ENCODE results near the gene SLC4A3.

The SLC4A3 gene, protein sequence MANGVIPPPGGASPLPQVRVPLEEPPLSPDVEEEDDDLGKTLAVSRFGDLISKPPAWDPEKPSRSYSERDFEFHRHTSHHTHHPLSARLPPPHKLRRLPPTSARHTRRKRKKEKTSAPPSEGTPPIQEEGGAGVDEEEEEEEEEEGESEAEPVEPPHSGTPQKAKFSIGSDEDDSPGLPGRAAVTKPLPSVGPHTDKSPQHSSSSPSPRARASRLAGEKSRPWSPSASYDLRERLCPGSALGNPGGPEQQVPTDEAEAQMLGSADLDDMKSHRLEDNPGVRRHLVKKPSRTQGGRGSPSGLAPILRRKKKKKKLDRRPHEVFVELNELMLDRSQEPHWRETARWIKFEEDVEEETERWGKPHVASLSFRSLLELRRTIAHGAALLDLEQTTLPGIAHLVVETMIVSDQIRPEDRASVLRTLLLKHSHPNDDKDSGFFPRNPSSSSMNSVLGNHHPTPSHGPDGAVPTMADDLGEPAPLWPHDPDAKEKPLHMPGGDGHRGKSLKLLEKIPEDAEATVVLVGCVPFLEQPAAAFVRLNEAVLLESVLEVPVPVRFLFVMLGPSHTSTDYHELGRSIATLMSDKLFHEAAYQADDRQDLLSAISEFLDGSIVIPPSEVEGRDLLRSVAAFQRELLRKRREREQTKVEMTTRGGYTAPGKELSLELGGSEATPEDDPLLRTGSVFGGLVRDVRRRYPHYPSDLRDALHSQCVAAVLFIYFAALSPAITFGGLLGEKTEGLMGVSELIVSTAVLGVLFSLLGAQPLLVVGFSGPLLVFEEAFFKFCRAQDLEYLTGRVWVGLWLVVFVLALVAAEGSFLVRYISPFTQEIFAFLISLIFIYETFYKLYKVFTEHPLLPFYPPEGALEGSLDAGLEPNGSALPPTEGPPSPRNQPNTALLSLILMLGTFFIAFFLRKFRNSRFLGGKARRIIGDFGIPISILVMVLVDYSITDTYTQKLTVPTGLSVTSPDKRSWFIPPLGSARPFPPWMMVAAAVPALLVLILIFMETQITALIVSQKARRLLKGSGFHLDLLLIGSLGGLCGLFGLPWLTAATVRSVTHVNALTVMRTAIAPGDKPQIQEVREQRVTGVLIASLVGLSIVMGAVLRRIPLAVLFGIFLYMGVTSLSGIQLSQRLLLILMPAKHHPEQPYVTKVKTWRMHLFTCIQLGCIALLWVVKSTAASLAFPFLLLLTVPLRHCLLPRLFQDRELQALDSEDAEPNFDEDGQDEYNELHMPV

DNA sequence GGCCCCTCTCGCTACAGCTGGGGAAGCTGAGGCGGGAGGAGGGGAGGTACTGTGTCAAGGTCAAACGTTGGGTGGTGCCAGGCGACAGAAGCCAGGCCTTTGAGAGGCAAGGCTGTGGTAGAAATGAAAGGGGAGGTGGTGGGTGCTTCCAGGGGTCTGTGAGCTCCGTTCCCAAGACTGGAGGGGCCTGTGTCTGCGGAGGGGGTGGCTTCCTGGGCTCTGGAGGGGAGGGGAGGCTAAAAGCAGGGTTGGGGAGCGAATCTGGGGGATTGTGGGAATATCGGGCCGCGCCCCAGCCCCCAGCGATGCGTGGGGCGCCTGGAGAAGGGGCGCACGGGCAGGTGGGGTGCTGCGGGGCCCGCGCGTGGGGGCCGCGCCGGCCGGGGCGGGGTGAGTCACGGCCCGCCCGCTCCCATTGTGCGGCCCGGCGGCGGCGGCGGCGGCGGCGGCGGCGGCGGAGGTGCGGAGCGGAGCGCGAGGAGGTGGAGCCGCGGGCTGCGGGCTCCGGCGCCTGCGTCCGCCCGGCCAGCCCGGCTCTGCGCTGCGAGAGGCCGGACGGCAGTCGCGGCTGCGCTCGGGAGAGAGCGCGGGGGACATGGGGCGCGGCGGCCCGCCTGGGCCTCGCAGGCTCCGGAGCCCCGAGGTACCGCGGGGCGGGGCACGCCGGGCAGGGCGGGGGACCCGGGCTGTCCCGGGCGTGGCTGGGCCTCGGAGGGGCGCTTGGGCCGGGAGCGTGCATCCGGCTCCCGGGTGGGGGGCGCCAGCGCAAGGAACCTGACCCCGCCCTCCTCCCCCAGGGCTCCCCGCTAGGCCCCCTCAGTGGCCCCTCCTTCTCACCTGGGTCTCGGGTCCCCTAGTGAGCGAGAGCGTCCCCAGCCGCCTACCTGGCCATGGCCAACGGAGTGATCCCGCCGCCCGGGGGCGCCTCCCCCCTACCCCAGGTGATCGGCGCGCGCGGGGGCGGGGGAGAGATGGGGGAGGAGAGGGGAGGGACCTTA, at the start of gene SLC4A3:
SLC4A3 (plus strand) TSS at position 528 of the 998 bp plus-strand sequence; CDS start at position 891, 363 bp downstream.
- peak; percentile 51 for DNase-seq

- DNase-seq = no peak
These were observed 48.4 kb upstream of the SLC4A3 start for GRCh38 chr2:219578811-219579613.

- DNase-seq = no peak
These were observed 46.1 kb upstream of the SLC4A3 start for GRCh38 chr2:219581346-219581745.

GRCh38 chr2:219591091-219591490, 36.3 kb upstream of the SLC4A3 start:
- no peak for DNase-seq

DNA sequence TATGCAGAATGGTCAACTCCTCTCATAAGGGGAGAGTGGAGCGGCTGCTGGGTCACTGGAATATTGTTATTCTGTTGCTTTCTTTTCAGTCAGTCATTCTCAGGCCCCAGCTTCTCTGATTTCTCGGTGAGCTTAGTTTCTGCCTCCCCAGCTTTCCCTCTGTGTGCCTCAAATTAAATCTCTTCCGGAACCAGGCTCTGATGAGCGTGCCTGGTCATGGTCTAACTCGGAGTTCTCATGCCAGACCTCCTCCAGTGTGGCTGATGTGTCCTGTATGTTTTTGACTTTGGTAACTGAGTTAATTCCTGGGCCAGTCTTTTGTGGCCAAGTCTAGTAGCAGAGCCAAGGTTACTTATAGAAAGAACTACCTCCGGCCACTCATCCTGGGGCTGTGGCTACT, 34.7 kb upstream of the SLC4A3 start:
- DNase-seq = no peak

- DNase-seq = no peak
These were observed 34.3 kb upstream of the SLC4A3 start for GRCh38 chr2:219593154-219593553.

GRCh38 chr2:219595256-219595655, 32.2 kb upstream of the SLC4A3 start:
- no peak for DNase-seq

DNA sequence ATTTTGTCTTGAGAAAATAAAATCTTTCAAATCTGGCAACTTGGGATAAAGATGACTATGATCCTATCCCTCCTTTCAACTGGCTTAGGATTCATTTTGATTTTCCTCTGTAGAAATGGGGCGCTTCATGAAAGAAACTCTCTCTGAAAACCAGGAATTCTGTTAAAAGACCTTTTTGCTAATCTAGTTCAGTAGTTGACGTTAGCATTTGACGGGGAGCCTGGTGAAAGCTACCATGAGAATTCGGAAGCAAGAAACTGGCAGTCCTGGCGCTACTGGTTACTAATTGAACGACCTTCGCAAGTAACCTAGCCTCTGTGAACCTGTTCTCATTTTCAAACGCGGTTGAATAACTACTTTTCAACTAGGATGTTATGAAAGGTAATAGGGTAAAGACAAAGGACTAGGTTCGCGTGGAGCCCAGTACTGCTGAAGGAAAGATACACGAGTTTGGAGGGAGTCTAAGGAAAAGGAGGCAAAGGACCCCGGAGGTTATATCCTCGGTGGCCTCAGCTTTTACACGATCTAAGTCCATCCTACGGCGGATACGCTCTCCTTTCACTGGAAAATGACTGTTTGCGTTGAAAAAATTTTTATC, 30.4 kb upstream of the SLC4A3 start:
- no peak for DNase-seq

DNA sequence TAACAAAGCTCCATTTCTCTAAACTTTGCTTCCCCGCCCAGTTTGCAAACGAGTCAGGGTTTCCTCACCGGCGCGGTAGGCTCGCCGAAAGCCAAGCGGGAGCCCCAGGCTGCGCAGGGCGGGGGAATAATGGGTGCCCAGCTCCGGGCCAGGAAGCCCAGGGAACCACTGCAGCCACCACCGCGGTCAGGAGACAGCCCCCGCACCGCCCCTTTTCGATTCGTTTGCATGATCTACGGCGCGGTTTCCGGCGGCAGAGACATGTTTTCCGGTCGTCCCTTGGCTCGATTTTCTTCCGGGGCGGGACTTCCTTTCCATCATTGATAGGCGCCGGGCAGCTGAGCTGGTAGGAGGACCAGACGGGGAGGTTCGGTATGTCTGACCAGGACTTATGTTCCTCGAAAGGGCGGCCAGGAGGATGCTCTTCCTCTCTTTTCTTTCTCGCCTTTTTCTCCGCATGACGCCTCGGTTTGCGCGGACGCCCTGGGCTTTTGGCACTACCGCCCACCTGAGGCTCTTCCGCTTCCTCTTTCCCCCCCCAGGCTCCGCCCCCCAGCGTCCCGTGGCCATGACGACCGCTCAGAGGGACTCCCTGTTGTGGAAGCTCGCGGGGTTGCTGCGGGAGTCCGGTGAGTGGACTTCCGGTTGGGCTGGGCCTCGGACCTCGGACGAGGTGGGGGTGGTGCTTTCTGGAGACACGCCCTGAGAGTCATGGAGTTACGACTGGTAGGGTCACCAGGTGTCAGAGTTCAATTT, 29.7 kb upstream of the SLC4A3 start, which contains the start of gene STK11IP:
STK11IP (plus strand) TSS at position 306 of the 756 bp plus-strand sequence; CDS start at position 569, 263 bp downstream.
- peak; percentile 94 for DNase-seq

- DNase-seq = no peak
These were observed 28.9 kb upstream of the SLC4A3 start for GRCh38 chr2:219598308-219599078.

DNA sequence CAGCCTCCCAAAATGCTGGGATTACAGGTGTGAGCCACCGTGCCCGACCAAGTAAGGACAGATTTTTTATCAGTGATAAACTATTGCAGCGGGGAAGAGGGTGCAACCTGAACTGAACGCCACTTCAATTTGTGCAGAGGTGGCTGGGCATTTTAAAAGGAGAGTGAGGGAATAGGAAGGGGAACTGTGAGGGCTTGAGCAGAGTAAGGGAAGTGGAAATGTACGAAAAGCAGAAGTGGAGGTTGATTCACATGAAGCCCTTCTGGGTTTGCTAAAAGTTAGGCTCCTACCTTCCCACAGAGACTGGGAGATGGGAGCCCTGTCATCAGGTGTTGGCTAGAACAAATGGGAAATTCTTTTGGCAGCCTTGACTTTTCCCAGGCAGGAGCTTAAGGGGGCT, 23.7 kb upstream of the SLC4A3 start:
- no peak for DNase-seq

GRCh38 chr2:219605607-219605954, 21.8 kb upstream of the SLC4A3 start:
- no peak for DNase-seq

DNA sequence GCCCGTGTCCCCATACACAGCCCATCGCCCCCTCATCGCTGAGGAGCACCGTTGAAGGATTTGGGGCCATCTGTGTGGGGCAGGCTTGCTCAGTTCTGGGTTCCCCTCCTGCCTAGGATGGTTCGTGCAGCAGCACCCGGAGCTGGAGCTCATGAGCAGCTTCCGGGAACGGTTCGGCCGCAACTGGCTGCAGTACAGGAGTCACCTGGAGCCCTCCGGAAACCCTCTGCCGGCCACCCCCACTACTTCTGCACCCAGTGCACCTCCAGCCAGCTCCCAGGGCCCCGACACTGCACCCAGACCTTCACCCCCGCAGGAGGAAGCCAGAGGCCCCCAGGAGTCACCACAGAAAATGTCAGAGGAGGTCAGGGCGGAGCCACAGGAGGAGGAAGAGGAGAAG, 19.5 kb upstream of the SLC4A3 start:
- no peak for DNase-seq

- DNase-seq = no peak
These were observed 18.9 kb upstream of the SLC4A3 start for GRCh38 chr2:219608399-219608964.

DNA sequence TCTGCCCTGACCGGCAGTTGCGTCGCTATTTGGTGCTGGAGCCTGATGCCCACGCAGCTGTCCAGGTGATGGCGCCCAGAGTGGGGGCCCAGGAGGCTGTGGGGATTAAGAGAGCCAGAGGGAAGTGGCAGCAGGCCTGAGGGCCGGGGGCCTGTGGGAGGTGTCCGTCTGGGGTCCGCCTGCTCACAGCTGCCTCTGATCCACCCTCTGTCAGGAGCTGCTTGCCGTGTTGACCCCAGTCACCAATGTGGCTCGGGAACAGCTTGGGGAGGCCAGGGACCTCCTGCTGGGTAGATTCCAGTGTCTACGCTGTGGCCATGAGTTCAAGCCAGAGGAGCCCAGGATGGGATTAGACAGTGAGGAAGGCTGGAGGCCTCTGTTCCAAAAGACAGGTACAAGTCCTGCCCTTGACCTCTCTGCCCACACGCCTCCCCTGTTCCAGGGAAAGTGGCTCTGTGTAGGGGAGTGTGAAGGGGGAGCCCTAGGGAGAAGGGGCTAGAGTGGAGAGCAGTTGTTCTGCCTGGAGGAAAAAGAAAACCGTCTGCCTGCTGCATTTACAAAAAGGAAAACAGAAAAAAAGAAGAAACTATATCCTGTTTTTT, 18.2 kb upstream of the SLC4A3 start:
- no peak for DNase-seq

DNA sequence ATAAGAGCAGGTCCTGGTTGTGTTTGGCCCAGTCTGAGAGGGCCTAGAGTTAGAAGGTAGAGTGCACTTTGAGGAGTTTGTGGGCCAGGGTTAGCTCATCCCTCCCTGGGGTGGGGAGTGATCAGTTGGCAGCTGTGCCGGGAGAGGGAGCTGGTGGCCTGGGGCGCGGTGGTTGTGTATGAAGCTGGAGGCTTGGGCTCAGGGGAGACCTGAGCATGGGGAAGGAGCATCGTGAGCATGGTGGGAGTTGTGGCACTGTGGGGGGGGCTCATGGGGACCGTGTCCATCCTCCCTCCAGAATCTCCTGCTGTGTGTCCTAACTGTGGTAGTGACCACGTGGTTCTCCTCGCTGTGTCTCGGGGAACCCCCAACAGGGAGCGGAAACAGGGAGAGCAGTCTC, 16.1 kb upstream of the SLC4A3 start:
- DNase-seq = no peak

DNA sequence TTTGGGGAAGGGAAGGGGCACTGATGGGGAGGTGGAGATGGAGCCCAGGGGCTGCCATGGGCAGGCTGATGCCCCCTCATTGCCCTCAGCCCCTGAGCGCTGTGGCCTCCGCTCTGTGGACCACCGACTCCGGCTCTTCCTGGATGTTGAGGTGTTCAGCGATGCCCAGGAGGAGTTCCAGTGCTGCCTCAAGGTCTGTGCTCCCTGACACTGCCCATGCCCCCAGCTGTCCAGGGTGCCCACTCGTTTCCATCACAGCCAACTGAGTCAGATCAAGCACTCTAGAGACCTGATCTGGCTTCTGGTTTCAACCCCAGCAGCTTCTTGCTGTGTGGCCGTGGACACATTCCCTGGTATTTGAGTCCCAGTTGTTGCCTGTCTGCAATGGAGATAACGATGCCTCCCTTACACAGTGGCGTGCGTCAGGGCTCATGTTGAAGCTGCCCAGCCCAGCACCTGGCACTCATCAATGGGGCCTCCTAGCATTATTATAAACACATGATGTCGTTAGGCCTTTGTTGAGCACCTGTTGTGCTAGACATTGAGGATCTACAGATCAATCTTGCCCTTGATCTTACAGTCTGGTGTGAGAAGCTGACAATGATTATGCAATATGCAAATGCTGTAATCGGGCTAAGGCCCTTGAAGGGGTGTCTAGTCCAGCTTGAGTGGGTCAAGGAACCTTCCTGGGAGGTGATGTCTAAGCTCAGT, 15.4 kb upstream of the SLC4A3 start:
- no peak for DNase-seq

All from NCI-H2171 treated with DMSO at 0.1 percent for 48 hours (cell line).